ENCODE data around the gene PDE6D. TPM values are rescaled to one million over a fixed set of nuclear protein-coding genes. Genes with fewer than 3 reads are reported as not detected.

PDE6D gene
- total RNA-seq, 1 experiment from 2014 or later, result 31.4 TPM

GRCh38 chr2:231800493-231801091 is 19.5 kb upstream of the PDE6D start:
- 0 out of 2 replicates have a peak, but pooled peaks cover 4% of the 10 kb centered on the region for H3K36me3 ChIP-seq (ENCODE audit: control insufficient read depth, insufficient read depth, low read length)
- H3K27ac ChIP-seq (ENCODE audit: low read length), result no peak overlapping the region
- intact Hi-C loops (cut with micrococcal nuclease; ENCODE audit: unreplicated experiment) (no loop called here), in situ Hi-C loops (cut with HindIII; ENCODE audit: low pct_unique_long_range_greater_than_20kb, low sequenced_read_pairs) (no loop called here)
- BruUV-seq (replicated peaks), result no TSS peak
- no peaks in the 10 kb centered on the region for H3K4me1 ChIP-seq (ENCODE audit: control insufficient read depth, insufficient read depth, low read length)
- ATAC-seq (peak; percentile 83), DNase-seq (ENCODE audit: low read depth, low spot score) (no peak)
- ChIA-PET CTCF (interaction anchor here (0.6 to 1.5 kb wide), 2 partner anchors 86 to 442 kb away, joined by 3 read pairs; no protein-coding TSS in a partner anchor), POLR2A (no interaction called here)
- H3K9me3 ChIP-seq (ENCODE audit: control insufficient read depth, insufficient read depth, low read depth, low read length), result no peaks in the 10 kb centered on the region
- no peak for TF ChIP-seq POLR2AphosphoS5 (IDR thresholded peaks at IDR 0.05; ENCODE audit: low read depth, low read length)
- TF ChIP-seq TCF7L2 (IDR thresholded peaks at IDR 0.05; ENCODE audit: low read depth, low read length), result no peak
- TF ChIP-seq CTCF (IDR thresholded peaks at IDR 0.05), result peak; percentile 88
- no peak for TF ChIP-seq SIN3A (IDR thresholded peaks at IDR 0.05; ENCODE audit: borderline replicate concordance, insufficient read depth, low read depth, low read length)
- TF ChIP-seq, protein P1, sequence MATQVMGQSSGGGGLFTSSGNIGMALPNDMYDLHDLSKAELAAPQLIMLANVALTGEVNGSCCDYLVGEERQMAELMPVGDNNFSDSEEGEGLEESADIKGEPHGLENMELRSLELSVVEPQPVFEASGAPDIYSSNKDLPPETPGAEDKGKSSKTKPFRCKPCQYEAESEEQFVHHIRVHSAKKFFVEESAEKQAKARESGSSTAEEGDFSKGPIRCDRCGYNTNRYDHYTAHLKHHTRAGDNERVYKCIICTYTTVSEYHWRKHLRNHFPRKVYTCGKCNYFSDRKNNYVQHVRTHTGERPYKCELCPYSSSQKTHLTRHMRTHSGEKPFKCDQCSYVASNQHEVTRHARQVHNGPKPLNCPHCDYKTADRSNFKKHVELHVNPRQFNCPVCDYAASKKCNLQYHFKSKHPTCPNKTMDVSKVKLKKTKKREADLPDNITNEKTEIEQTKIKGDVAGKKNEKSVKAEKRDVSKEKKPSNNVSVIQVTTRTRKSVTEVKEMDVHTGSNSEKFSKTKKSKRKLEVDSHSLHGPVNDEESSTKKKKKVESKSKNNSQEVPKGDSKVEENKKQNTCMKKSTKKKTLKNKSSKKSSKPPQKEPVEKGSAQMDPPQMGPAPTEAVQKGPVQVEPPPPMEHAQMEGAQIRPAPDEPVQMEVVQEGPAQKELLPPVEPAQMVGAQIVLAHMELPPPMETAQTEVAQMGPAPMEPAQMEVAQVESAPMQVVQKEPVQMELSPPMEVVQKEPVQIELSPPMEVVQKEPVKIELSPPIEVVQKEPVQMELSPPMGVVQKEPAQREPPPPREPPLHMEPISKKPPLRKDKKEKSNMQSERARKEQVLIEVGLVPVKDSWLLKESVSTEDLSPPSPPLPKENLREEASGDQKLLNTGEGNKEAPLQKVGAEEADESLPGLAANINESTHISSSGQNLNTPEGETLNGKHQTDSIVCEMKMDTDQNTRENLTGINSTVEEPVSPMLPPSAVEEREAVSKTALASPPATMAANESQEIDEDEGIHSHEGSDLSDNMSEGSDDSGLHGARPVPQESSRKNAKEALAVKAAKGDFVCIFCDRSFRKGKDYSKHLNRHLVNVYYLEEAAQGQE (IDR thresholded peaks at IDR 0.05; ENCODE audit: insufficient read depth in 1 of 2, low read depth in 2 of 2, low read length in 1 of 2), result no peak
- no peaks in the 10 kb centered on the region for H3K27me3 ChIP-seq (ENCODE audit: control insufficient read depth, insufficient read depth, low read length)
- no peak overlapping the region for H3K4me3 ChIP-seq (ENCODE audit: low read depth in 2 of 2, low read length in 2 of 2)

- ATAC-seq (peak; percentile 57), DNase-seq (ENCODE audit: low read depth, low spot score) (peak; percentile 35)
- ChIA-PET CTCF (interaction anchor here (0.6 kb wide), 1 partner anchor 11 kb away, joined by 4 read pairs; no protein-coding TSS in a partner anchor), POLR2A (no interaction called here)
- H3K27ac ChIP-seq (ENCODE audit: low read length), result no peak overlapping the region
- H3K9me3 ChIP-seq (ENCODE audit: control insufficient read depth, insufficient read depth, low read depth, low read length), result no peaks in the 10 kb centered on the region
- intact Hi-C loops (cut with micrococcal nuclease; ENCODE audit: unreplicated experiment), result no loop called here
- H3K27me3 ChIP-seq (ENCODE audit: control insufficient read depth, insufficient read depth, low read length), result no peaks in the 10 kb centered on the region
- H3K4me3 ChIP-seq (ENCODE audit: low read depth in 2 of 2, low read length in 2 of 2), result no peak overlapping the region
- BruUV-seq (replicated peaks), result no TSS peak
- TF ChIP-seq POLR2AphosphoS5 (IDR thresholded peaks at IDR 0.05; ENCODE audit: low read depth, low read length) (no peak), CTCF (IDR thresholded peaks at IDR 0.05) (peak; percentile 56)
- no peaks in the 10 kb centered on the region for H3K36me3 ChIP-seq (ENCODE audit: control insufficient read depth, insufficient read depth, low read length)
- no peaks in the 10 kb centered on the region for H3K4me1 ChIP-seq (ENCODE audit: control insufficient read depth, insufficient read depth, low read length)
- in situ Hi-C loops (cut with HindIII; ENCODE audit: low pct_unique_long_range_greater_than_20kb, low sequenced_read_pairs), result no loop called here
Observed at GRCh38 chr2:231795525-231796327, 14.6 kb upstream of the PDE6D start.
